HG02588 (cell line): ENCODE data around the gene GTF2A2.
A peak's percentile ranks its signal among the peaks of the same experiment; 100 is the strongest.
"Not testable (repeated sequence)": the region's sequence is repeated elsewhere in the genome, so short reads cannot be mapped to it uniquely, and the experiment has no call there.

Source experiments
- ATAC-seq: cut with Tn5 transposase; IDR thresholded peaks from one replicate; pipeline ENCODE4 v1.9.1; 2021; ENCODE audit warnings: mild to moderate bottlenecking, moderate library complexity; ENCODE audit not compliant: unreplicated experiment

The GTF2A2 gene

GRCh38 chr15:59656897-59657634 is at the start of gene GTF2A2:
Gene GTF2A2, minus strand, starts transcription at chr15:59657515. Its CDS starts 5,238 bp downstream, at chr15:59652277.
- ATAC-seq, result peak; percentile 98

- ATAC-seq, result no peak
Measured at GRCh38 chr15:59703979-59704796, 46.9 kb upstream of the GTF2A2 start.

GRCh38 chr15:59702351-59702750 is 45.0 kb upstream of the GTF2A2 start:
- ATAC-seq, result no peak

GRCh38 chr15:59701880-59702279 is 44.6 kb upstream of the GTF2A2 start:
- no peak for ATAC-seq

- ATAC-seq, result no peak
Measured at GRCh38 chr15:59699810-59700431, 42.6 kb upstream of the GTF2A2 start.

GRCh38 chr15:59698065-59698464 is 40.8 kb upstream of the GTF2A2 start:
- ATAC-seq, result not testable (repeated sequence)

GRCh38 chr15:59696332-59696731 is 39.0 kb upstream of the GTF2A2 start:
- no peak for ATAC-seq

GRCh38 chr15:59694779-59695178 is 37.5 kb upstream of the GTF2A2 start:
- ATAC-seq, result no peak

- no peak for ATAC-seq
Measured at GRCh38 chr15:59691194-59691805, 34.0 kb upstream of the GTF2A2 start.

GRCh38 chr15:59689626-59690236 is 32.4 kb upstream of the GTF2A2 start:
- no peak for ATAC-seq

- peak; percentile 81 for ATAC-seq
Measured at GRCh38 chr15:59688782-59689625, 31.7 kb upstream of the GTF2A2 start, which contains the start of gene BNIP2. Gene BNIP2, minus strand, starts transcription at chr15:59689320. Its CDS starts 6,863 bp downstream, at chr15:59682457.

GRCh38 chr15:59688423-59688781 is 31.1 kb upstream of the GTF2A2 start:
- ATAC-seq, result peak; percentile 1

- no peak for ATAC-seq
Measured at GRCh38 chr15:59687836-59688235, 30.5 kb upstream of the GTF2A2 start.

- ATAC-seq, result no peak
Measured at GRCh38 chr15:59686389-59686788, 29.1 kb upstream of the GTF2A2 start.

- no peak for ATAC-seq
Measured at GRCh38 chr15:59685737-59686297, 28.5 kb upstream of the GTF2A2 start.

GRCh38 chr15:59680870-59681269 is 23.6 kb upstream of the GTF2A2 start:
- no peak for ATAC-seq

GRCh38 chr15:59680346-59680745 is 23.0 kb upstream of the GTF2A2 start:
- ATAC-seq, result no peak

- no peak for ATAC-seq
Measured at GRCh38 chr15:59678620-59679019, 21.3 kb upstream of the GTF2A2 start.

GRCh38 chr15:59678172-59678571 is 20.9 kb upstream of the GTF2A2 start:
- ATAC-seq, result no peak

GRCh38 chr15:59676565-59676964 is 19.2 kb upstream of the GTF2A2 start:
- no peak for ATAC-seq
